HG03520 (cell line): ENCODE results near the gene LIMK2.
"Not testable (repeated sequence)": the region's sequence is repeated elsewhere in the genome, so short reads cannot be mapped to it uniquely, and the experiment has no call there.

Source experiments
- ATAC-seq: cut with Tn5 transposase; IDR thresholded peaks from one replicate; pipeline ENCODE4 v1.9.1; 2021; ENCODE audit warnings: mild to moderate bottlenecking, moderate library complexity; ENCODE audit not compliant: unreplicated experiment

The LIMK2 gene

DNA sequence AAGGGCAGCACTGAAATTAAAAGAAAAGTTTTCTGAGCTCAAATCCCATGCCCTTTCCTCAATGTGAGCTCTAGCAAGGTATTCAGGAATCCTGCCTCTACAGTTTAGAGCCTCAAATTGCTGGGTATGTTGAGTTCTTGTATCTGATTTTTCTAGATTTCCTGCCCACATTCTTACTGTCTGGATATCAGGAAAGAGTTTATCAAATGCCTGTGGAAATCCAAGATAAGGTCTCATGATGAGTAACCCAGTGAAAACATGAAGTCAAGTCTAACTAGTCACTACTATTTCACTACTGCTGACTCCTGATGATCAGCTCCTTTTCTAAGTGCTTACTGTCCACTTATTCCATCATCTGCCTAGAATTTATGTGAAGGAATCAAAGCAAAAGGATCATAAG is 29.8 kb downstream of the LIMK2 start:
- ATAC-seq: no peak

DNA sequence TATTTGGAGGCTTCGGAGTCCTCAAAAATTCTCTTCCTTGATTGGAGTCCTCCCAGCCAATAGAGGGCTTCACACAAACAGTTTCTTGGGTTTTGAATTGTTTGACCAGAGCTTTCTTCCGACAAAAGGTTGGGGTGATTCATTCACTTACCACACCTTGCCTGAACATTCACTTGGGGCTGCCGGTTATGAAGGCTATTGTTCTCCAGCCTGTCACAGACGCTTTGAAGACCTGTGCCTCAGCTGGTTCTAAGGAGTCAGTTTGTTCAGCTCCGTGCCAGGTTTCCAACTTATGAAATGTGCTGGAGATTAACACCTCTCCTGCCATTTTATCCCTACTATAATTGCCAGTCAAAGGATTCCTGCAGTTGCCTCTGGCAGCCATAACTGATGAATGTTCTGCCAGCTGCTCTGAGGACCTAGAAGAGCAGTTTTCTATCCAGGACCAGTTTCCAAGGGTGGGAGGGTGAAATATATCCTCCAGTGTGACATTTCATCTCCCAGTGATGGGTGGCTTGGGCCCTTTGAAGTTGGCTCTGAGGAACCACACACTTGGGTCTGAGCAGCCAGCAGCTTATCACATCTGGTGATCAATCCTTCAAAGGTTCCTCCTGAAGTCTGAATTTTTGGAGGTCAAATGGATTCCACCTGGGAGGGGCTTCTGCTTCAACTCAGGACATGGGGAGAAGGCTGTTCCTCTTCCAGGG is 31.4 kb downstream of the LIMK2 start:
- ATAC-seq: no peak

DNA sequence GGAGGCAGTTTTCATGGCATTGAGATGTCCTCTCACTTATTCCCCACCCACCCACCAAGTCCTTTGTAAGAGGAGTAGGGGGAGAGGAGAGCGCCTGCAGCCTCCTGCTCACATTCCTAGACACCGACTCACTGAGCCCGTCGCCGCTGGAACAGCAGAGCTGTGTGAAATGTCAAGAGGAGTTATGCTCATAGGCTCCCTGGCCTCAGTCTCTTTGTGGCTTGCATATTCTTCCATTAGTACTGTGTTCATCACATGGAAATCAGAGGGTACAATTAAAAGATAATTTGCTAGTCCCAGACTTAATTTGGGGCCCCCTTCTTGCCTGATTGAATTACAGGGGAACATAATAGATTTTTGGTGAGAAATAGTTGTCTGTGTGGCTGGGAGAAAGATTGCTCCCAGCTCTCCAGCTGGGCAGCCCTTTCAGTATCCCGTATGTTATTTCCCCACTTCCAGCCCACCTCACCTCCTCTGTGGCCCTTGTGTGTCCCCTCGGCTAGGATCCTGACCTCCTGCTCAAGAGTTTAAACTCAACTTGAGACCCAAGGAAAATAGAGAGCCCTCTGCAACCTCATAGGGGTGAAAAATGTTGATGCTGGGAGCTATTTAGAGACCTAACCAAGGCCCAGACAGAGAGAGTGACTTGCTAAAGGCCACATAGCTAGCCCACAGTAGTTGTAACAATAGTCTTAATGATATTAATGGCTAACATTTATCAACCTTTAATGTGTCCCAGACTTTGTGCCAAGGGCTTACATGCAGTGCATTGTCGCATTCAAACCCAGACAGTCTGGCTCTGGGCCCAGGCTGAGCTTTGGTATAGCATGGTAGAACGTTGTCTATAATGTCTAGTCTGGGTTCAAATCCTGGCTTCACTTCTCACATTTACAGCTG is 32.2 kb downstream of the LIMK2 start:
- no peak for ATAC-seq

DNA sequence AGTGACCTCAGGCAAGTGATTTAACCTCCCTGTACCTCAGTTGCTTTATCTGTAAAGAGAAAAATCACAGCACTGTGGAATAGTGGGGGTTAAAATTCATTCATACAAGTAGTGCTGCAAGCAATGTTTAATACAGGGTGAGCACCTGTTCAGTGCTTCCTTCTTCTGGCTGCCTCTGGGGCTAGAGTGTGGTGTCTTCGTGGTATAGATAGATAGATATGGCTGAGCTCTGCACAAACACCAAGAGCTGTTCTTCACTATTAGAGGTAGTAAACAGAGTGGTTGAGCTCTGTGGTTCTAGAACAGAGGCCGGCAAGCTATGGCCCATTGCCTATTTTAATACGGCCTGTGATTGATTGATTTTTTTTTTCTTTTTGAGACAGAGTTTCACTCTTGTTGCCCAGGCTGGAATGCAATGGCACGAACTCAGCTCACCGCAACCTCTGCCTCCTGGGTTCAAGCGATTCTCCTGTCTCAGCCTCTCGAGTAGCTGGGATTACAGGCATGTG is 32.9 kb downstream of the LIMK2 start:
- no peak for ATAC-seq

DNA sequence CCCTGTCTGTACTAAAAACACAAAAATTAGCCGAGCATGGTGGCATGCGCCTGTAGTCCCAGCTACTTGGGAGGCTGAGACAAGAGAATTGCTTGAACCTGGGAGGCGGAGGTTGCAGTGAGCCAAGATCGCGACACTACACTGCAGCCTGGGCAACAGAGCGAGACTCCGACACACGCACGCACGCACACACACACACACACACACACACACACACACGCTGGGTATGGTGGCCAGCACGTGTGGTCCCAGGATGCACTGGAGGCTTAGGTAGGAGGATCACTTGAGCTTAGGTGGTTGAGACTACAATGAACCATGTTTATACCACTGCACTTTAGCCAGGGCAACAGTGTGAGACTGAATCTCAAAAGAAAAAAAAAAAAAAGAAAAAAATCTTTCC is 33.9 kb downstream of the LIMK2 start:
- ATAC-seq: not testable (repeated sequence)

DNA sequence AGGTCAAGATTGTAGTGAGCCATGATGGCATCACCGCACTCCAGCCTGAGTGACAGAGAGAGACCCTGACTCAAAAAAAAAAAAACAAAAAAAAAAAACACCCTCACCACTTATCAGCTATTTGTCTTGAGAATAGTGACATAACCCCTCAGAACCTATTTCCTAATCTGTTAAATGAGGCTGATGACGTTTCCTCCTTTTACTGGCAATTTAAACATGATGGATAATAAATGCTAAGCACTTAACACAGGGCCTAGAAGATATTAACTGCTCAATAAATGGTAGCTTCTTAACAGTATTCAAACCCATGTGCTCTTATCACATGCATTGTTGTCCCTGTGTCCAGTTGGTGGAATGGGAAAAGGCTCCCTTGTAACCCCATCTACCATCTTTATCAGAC is 34.6 kb downstream of the LIMK2 start:
- ATAC-seq: no peak

DNA sequence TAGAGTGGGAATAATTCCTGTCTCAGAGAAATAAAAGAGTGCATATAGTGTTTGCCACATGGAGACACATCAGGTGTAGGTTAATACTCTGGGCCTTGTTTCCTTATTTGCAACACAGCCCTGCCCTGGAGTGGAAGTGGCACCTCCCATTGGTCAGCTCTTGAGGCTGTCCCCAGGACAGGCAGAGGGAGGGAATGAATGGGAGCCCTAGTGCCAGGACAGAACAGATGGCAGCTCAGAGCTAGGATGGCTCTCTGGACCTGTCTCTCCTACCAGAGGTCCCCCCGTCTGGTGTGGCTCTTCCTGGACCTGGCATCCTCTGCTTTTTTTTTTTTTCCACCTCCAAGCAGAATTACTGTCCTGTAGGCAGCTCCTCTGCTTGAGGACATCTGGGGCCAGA is 35.6 kb downstream of the LIMK2 start:
- no peak for ATAC-seq

DNA sequence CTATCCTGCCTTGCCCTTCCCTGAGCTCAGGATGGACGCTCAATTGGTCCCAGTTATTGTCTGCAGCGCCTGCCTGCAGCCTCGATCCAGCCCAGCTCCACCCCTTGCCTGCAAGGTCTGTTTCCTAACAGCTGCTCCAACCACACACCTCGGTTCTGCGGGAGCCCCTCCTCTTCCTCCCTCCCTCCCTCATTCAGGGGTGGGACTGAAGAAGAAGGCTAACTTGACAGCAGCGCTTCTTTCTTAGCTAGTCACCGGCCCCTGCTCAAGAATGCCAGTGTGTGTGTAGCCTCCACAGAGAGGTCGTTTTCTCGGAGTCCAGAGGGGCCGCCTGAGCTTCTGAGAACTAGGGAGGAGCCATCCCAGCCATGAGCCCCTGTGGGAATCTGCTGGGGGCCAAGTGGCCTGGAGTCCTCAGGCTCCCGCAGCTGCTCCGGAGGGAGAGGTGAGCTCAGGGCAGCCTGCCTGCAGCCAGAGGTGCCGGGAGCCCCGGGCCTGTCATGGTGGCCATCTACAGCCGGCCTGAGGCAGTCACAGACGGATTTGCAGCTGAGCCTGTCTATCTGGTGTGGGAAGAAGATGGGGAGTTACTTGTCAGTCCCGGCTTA is 36.1 kb downstream of the LIMK2 start:
- ATAC-seq: no peak

DNA sequence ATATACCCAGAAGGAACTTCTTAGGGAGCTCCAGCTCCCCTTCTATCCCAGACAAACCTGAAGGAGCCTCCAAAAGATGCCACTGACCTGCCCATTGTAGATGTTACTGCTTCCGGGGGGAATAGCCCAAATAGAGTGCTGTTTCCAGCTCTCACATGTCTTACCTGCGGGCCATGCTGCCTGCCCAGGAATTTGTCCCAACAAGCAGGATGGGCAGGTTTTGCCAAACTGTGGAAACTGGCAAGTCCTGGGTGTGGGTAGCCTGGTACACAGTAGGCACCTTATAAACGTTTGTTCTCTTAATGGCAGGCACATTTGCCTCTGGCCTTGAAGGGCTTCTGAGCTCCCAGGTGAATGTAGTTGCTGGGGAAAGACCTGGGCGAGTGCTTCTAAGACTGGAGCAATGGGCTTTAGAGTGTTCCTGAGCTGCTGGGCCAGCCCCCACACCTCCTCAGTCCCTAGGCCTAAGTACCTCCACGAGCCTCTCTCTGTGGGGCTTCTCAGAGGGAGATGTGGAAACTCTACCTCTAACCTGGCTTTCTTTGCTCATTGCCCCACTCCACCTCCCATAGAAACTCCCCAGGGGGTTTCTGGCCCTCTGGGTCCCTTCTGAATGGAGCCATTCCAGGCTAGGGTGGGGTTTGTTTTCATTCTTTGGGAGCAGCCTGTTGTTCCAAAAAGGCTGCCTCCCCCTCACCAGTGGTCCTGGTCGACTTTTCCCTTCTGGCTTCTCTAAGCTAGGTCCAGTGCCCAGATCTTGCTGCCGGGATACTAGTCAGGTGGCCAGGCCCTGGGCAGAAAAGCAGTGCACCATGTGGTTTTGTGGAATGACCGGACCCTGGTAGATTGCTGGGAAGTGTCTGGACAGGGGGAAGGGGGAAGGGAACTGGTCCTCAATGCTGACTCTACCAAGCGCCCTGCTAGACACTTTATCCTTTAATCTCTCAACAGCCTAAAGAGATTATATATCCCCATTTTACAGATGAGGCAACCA is 37.2 kb downstream of the LIMK2 start:
- ATAC-seq: no peak

DNA sequence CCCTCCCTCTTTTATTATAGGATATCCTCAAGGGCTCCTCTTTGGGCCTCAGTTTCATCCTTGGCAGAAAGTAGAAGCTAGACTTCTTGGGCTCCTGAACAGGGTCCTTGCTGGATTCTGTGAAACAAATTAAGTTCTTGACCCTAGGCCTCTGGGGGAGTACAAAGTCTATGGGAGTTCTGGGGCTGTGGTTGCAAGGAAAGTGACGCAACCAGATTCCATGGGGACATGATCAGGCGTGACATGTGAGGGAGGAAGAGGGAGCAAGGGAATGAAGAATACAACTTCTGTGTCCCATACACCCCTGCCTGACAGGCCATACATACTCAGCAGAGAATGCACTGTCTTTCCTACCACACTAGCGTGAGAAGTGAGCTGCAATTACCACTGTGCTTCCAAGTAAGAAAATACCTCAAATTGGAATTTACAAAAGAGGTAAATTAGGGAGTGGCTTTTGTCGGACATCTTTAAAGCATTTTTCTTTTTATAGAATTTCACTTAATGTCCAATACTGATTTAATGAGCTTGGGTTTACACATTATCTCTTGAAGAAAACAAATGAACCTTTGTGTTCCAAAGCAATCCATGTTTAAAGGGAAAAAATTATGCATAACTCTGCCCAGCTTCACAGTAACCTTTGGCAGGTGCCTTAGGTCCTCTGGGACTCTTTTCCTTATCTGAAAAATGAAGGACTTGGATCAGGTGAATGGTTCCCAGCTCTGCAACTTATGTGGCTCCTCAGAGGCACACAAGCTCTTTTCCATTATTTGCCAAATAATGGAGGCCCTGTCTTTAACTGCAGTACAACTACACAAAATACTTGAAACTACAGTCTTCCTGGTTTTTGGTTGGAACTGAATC is 38.9 kb downstream of the LIMK2 start:
- no peak for ATAC-seq

DNA sequence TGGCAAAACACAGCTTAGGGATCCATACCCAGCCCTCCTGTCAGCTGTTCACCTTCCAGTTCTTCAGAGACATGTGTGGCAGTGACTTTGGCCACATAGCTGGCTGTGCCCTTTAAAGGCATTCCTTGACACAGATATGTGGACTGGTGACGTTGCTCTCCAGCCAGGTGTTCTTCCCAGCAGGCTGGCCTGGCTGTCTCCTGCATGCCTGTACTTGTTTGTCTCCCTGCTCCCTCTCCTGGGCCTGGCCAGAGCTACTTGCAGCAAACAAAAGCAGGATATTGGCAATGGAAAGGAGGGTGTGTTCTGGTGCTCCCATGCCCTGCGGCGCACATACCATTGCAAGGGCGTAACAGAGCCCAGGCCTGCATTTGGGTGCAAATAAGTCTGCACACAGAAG is 41.9 kb downstream of the LIMK2 start:
- no peak for ATAC-seq

DNA sequence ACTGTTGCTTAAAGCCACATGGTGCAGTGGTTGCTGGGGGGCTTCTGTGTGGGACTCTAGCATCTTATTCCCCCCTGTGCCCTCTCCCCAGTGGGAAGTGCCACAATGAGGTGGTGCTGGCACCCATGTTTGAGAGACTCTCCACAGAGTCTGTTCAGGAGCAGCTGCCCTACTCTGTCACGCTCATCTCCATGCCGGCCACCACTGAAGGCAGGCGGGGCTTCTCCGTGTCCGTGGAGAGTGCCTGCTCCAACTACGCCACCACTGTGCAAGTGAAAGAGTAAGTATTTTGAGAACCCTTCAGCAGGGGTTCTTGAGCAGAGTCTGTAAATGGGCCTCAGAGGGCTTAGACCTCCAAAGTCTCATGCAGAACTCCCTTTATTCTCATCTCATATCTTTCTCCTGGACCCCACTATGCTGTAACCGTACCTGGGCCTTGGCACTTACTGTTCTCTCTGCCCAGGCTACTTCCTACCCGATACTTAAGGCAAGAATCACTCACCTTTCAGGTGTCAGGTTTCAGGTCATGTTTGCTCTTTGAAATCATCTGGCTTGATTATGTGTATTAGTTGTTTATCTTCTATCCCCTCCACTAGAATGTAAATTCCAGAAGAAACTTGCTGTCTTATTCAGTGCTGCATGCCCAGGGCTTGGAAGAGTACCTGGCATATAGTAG is 47.8 kb downstream of the LIMK2 start:
- no peak for ATAC-seq

DNA sequence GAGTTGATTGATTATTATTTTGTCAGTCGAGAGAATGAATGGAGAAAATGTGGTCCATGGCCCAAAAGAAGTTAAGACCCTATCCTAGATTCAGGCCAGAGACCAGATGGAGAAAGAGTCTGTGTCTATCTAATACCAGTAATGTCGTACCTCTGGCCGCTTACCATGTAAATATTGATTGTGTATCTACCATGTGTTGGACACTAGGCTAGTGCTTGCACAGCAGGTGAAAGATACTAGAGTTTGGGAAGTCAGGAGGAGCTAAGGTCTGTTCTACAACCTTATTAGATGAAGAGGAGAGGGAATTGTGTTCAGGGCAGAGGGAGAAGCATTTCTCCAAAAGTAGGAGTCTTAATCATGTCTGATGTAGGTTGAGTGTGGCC is 48.4 kb downstream of the LIMK2 start:
- no peak for ATAC-seq

DNA sequence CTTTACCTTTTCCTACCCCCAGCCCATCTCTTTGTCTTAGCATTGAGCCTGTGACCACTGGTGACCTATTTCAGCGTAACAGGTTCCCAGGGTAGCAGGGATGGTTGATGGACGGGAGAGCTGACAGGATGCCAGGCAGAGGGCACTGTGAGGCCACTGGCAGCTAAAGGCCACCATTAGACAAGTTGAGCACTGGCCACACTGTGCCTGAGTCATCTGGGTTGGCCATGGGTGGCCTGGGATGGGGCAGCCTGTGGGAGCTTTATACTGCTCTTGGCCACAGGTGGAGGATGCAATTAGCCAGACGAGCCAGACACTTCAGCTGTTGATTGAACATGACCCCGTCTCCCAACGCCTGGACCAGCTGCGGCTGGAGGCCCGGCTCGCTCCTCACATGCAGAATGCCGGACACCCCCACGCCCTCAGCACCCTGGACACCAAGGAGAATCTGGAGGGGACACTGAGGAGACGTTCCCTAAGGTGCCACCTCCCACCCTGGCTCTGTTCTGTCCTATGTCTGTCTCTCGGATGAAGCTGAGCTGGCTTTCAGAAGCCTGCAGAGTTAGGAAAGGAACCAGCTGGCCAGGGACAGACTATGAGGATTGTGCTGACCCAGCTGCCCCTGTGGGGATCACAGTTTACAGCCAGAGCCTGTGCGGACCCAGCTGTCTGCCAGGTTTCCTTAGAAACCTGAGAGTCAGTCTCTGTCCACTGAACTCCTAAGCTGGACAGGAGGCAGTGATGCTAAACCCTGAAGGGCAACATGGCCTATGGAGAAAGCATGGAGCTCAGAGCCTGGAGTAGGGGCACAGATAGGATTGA is 50.4 kb downstream of the LIMK2 start:
- ATAC-seq: no peak

DNA sequence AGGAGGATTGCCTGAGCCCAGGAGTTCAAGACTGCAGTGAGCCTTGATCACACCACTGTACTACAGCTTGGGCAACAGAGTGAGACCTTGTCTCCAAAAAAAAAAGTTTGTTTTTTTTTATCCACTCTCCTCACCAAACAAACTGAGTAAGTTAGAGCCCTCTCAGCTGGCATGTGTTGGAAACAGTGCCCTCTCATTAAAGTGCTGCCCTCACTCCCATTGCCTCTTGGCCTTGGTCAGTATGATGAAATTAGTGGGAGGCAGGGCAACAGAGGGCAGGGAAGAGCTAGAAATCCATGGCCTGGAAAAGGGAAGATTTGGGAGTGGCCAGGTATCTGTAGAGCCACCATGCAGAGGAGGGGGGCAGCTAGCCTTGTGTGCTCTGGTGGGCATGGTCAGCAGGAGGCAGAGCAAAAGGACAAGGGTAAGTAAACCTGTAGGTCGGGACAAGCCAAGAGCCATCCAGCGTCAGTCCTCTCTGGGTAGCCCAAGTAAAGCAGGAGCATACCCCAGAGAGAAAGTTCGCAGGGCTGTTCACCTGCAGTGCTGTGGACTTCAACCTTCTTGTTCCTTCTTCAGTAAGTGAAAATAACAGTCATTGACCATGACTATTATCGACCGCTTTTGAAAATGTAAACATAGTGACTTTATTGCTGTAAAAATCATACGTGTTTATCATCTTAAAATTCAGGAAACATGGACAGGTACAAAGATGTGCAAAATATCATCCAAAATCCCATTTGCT is 52.0 kb downstream of the LIMK2 start:
- ATAC-seq: no peak

DNA sequence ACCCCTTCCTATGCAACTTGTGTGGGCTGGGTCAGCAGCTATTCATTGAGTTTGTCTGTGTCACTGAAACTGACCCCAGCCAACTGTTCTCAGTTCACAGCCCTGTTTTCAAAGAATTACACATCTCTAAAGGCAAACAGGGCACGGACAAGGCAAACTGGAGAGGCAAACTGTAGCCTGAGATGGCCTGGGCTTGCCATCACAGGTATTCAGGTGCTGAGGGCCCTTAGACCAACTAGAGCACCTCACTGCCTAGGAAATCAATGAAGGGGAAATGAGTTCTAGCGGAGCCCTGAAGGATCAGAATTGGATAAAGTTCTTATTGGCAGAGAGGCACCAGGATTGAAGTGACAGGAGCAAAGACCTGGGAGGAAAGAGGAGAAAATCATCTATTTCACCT is 56.2 kb downstream of the LIMK2 start:
- no peak for ATAC-seq

DNA sequence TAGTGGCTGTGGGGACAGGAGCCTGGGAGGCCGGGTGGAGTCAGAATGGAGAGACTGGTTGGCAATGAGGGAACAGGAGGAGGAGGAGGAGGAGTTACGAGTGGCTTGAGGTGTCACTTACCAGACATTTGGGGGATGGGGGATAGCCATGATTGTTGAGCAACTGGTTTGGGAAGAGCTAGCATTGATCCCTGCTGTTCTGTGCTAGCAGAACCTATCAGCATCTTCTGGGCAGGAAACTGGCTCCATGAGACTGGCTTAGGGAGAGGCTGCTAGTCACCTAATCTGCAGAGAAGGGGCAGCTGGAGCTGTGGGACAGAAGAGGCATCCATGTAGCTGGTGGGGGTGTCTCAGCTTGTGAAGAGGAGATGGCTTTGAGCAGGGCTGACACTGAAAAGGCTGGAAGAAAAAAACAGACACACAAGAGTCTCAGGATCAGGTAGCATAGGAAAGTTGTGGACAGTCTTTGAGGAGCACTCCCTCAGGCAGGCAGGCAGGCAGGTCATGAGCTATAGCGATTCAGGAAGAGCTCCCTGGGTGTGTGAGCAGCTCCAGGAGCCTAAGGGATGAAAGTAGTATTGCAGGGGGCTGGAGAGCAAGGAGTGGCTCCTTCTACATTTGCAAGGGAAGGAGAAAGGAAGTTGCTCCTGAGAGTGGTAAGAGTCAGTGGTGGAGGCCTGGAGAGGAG is 57.9 kb downstream of the LIMK2 start:
- ATAC-seq: no peak
